GM06990 (cell line): ENCODE results near the gene CCDC188.

Experiments used
- DNase-seq: peaks from one replicate; pipeline ENCODE4 v3.0.0-alpha.2; 2011; ENCODE audit not compliant: insufficient read length; ENCODE audit errors: extremely low read depth
- H3K27me3 ChIP-seq: replicated peaks from 2 replicates; pipeline ENCODE4 v1.6.0; 2011; ENCODE audit warnings: low read length; ENCODE audit not compliant: control insufficient read depth, insufficient read depth
- H3K36me3 ChIP-seq: 2 replicates; pipeline ENCODE4 v1.5.1; 2011; ENCODE audit warnings: low read length; ENCODE audit not compliant: control insufficient read depth, insufficient read depth
- H3K4me3 ChIP-seq: replicated peaks from 2 replicates; pipeline ENCODE4 v1.5.1; 2011; ENCODE audit warnings: low read depth, mild to moderate bottlenecking, control low read depth, low read length
- CTCF ChIP-seq: IDR thresholded peaks from 2 replicates; pipeline ENCODE4 v1.5.1; 2011; ENCODE audit warnings: low read length, control low read depth, mild to moderate bottlenecking, inconsistent platforms; ENCODE audit not compliant: insufficient read depth, poor library complexity, severe bottlenecking

CCDC188 gene

DNA sequence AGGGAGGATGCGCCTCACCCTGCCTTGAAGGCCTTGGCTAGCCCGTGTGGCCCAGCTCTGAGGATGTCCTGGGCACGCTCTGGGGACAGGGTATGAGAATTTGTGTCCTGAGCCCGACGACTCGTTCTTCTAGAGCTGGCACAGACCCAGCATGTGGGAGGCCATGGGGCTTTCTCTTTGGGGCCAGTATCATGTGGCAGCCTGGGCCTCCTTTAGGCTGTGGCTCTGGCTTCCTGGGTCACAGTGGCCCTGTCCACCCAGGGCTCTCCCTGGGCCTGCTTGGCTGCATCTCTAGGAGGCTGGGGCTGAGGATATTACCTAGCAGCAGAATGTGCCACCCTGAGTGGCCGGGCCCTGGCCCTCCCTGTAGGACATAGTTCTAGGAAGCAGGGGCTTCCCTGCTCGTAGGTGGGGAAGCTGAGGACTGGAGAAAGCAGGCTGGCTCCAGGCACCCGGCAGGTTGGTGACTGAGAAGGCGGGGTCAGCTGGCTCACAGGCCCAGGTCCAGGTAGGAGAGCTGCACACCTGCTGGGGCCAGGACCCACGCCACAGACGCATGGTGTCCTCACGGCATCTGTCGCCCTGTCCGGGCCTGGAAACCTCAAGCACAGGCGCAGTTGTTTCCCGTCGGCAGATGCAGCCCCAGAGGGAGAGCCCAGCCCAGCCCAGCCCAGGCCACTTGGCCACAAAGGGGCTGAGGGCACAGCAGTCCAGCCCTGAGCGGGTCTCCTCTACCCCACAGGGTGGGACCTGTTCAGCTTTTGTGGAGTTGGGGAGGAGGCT lies 6.8 kb downstream of the CCDC188 start:
- DNase-seq = no peak
- H3K36me3 ChIP-seq = peaks cover 1% of the 10 kb centered on the region
- H3K27me3 ChIP-seq = no peaks in the 10 kb centered on the region
- TF ChIP-seq CTCF = no peak
- H3K4me3 ChIP-seq = no peak overlapping the region

DNA sequence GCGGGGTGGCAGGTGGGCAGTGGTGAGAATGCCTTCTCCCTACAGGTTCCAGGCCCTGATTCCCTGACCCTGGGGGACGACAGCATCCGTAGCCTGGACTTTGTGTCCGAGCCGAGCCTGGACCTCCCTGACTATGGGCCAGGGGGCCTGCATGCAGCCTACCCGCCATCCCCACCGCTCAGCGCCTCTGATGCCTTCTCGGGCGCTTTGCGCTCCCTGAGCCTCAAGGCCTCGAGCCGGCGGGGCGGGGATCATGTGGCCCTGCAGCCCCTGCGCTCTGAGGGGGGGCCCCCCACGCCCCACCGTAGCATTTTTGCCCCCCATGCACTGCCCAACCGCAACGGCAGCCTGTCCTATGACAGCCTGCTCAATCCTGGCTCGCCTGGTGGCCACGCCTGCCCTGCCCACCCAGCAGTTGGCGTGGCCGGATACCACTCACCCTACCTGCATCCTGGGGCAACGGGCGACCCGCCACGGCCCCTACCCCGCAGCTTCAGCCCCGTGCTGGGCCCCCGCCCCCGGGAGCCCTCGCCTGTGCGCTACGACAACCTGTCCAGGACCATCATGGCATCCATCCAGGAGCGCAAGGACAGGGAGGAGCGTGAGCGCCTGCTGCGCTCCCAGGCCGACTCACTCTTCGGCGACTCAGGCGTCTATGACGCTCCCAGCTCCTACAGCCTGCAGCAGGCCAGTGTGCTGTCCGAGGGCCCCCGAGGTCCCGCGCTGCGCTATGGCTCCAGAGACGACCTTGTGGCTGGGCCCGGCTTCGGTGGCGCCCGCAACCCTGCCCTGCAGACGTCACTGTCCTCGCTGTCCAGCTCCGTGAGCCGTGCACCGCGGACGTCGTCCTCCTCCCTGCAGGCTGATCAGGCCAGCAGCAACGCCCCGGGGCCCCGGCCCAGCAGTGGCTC lies 7.9 kb downstream of the CCDC188 start:
- Histone ChIP-seq H3K4me3 (no peak overlapping the region), H3K27me3 (no peaks in the 10 kb centered on the region), H3K36me3 (peaks cover 1% of the 10 kb centered on the region)
- no peak for TF ChIP-seq CTCF
- DNase-seq = no peak

GRCh38 chr22:20141186-20142077 lies 9.4 kb downstream of the CCDC188 start:
- Histone ChIP-seq H3K36me3 (peaks cover 1% of the 10 kb centered on the region), H3K27me3 (no peaks in the 10 kb centered on the region), H3K4me3 (no peak overlapping the region)
- TF ChIP-seq CTCF = no peak
- DNase-seq = no peak

DNA sequence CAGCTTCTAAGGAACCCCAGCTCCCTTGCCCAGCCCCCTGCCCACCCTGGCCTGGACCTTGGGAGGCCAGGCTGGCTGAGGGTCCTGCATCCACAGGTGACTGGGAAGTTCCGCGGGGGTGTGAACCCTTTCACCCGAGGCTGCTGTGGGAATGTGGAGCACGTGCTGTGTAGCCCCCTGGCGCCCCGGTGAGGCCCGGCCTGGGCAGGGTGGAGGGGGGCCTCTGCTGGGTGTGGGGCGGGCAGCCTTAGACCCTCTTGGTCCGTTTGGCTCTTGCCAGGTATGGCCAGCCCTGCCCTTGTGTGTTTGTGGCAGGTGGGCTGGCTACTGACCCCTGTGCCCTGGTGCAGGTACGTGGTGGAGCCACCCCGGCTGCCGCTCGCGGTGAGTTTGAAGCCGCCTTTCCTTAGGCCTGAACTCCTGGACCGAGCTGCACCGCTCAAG lies 10.3 kb downstream of the CCDC188 start:
- no peak for DNase-seq
- Histone ChIP-seq H3K36me3 (peaks cover 1% of the 10 kb centered on the region), H3K4me3 (no peak overlapping the region), H3K27me3 (no peaks in the 10 kb centered on the region)
- TF ChIP-seq CTCF = no peak

- TF ChIP-seq CTCF = no peak
- no peak overlapping the region for H3K4me3 ChIP-seq
Measured at GRCh38 chr22:20140107-20140445, 10.8 kb downstream of the CCDC188 start.

More at GRCh38 chr22:20140107-20140445, 10.8 kb downstream of the CCDC188 start:
- Histone ChIP-seq H3K27me3 (no peaks in the 10 kb centered on the region), H3K36me3 (peaks cover 1% of the 10 kb centered on the region)
- DNase-seq = no peak
